SK-N-SH (cell line): ENCODE data around the gene DSCAML1.
A peak's percentile ranks its signal among the peaks of the same experiment; 100 is the strongest.

ENCODE experiments used
- CHD2 ChIP-seq: fragments of 150-350 bp; IDR thresholded peaks from 2 replicates; pipeline ENCODE4 v1.6.1; 2018; ENCODE audit warnings: low read length; ENCODE audit not compliant: partially characterized antibody
- ELF1 ChIP-seq: IDR thresholded peaks from 2 replicates; pipeline ENCODE4 v1.4.0; 2012
- FOXJ3 ChIP-seq: sonication (generic); formaldehyde crosslinking; IDR thresholded peaks from 2 replicates; pipeline ENCODE4 v1.5.1; 2020; ENCODE audit warnings: mild to moderate bottlenecking, missing genetic modification reagents
- GATA2 ChIP-seq: sonication (generic); formaldehyde crosslinking; IDR thresholded peaks from 2 replicates; pipeline ENCODE4 v1.5.0; 2020; ENCODE audit warnings: mild to moderate bottlenecking, missing genetic modification reagents
- NRF1 ChIP-seq: IDR thresholded peaks from 2 replicates; pipeline ENCODE4 v1.6.1; 2012; ENCODE audit warnings: low read depth, mild to moderate bottlenecking, low read length
- POLR2AphosphoS5 ChIP-seq: IDR thresholded peaks from 2 replicates; pipeline ENCODE4 v1.6.1; 2012; ENCODE audit warnings: low read depth, low read length
- RAD21 ChIP-seq: IDR thresholded peaks from 2 replicates; pipeline ENCODE4 v1.6.1; 2012; ENCODE audit warnings: mild to moderate bottlenecking, low read length
- RFX5 ChIP-seq: IDR thresholded peaks from 2 replicates; pipeline ENCODE4 v1.6.1; 2012; ENCODE audit warnings: mild to moderate bottlenecking, improper control_type of control experiment, low read length
- TAF1 ChIP-seq: IDR thresholded peaks from 2 replicates; pipeline ENCODE4 v1.6.1; 2012; ENCODE audit warnings: low read depth, mild to moderate bottlenecking, low read length, moderate library complexity, borderline replicate concordance
- YY1 ChIP-seq: IDR thresholded peaks from 2 replicates; pipeline ENCODE4 v1.4.0; 2012; ENCODE audit warnings: low read depth, mild to moderate bottlenecking
- TF ChIP-seq, protein P1 (sequence below): fragments of 200-600 bp; sonication (generic); IDR thresholded peaks from 2 replicates; pipeline ENCODE4 v1.6.1; 2017; ENCODE audit warnings: antibody characterized with exemption, mild to moderate bottlenecking, moderate library complexity

GRCh38 chr11:117621226-117621625, 175.8 kb downstream of the DSCAML1 start:
- no peak for TF ChIP-seq GATA2 (CRISPR knock-in tag)
- TF ChIP-seq CHD2, result no peak
- TF ChIP-seq, protein P1, sequence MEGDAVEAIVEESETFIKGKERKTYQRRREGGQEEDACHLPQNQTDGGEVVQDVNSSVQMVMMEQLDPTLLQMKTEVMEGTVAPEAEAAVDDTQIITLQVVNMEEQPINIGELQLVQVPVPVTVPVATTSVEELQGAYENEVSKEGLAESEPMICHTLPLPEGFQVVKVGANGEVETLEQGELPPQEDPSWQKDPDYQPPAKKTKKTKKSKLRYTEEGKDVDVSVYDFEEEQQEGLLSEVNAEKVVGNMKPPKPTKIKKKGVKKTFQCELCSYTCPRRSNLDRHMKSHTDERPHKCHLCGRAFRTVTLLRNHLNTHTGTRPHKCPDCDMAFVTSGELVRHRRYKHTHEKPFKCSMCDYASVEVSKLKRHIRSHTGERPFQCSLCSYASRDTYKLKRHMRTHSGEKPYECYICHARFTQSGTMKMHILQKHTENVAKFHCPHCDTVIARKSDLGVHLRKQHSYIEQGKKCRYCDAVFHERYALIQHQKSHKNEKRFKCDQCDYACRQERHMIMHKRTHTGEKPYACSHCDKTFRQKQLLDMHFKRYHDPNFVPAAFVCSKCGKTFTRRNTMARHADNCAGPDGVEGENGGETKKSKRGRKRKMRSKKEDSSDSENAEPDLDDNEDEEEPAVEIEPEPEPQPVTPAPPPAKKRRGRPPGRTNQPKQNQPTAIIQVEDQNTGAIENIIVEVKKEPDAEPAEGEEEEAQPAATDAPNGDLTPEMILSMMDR, result peak; percentile 57
- TF ChIP-seq RAD21, result peak; percentile 18; the same call in 1 of the 2 replicates
- TF ChIP-seq TAF1, result no peak
- no peak for TF ChIP-seq YY1
- TF ChIP-seq ELF1, result no peak
- TF ChIP-seq POLR2AphosphoS5, result no peak
- no peak for TF ChIP-seq FOXJ3 (CRISPR knock-in tag)
- TF ChIP-seq NRF1, result no peak
- no peak for TF ChIP-seq RFX5
